Osteoblast (primary cell): ENCODE data around the gene ROCK2. TPM values are rescaled to one million over a fixed set of nuclear protein-coding genes. Genes with fewer than 3 reads are reported as not detected.
A peak's percentile ranks its signal among the peaks of the same experiment; 100 is the strongest.

Source experiments
- DNase-seq: peaks from one replicate; pipeline ENCODE4 v3.0.0; 2011; ENCODE audit warnings: low spot score, mixed read lengths; ENCODE audit not compliant: insufficient read length; ENCODE audit errors: missing footprints
- H2AFZ ChIP-seq: 2 replicates; pipeline ENCODE4 v1.6.0; 2011; ENCODE audit warnings: mild to moderate bottlenecking, low read length
- H3K27ac ChIP-seq: 2 replicates; pipeline ENCODE4 v1.5.1; 2011; ENCODE audit warnings: mild to moderate bottlenecking, low read depth, low read length, moderate library complexity
- H3K27me3 ChIP-seq: 2 replicates; pipeline ENCODE4 v1.6.0; 2012; ENCODE audit warnings: mild to moderate bottlenecking, control low read depth, inconsistent platforms, low read length, moderate library complexity; ENCODE audit not compliant: insufficient read depth
- H3K36me3 ChIP-seq: 2 replicates; pipeline ENCODE4 v1.5.1; 2011; ENCODE audit warnings: mild to moderate bottlenecking, low read length, control low read depth, moderate library complexity; ENCODE audit not compliant: insufficient read depth
- H3K4me1 ChIP-seq: 2 replicates; pipeline ENCODE4 v1.5.1; 2011; ENCODE audit warnings: mild to moderate bottlenecking, low read length, control low read depth, moderate library complexity; ENCODE audit not compliant: insufficient read depth
- H3K4me2 ChIP-seq: 2 replicates; pipeline ENCODE4 v1.6.0; 2011; ENCODE audit warnings: mild to moderate bottlenecking, low read length; ENCODE audit not compliant: insufficient read depth
- H3K4me3 ChIP-seq: fragments of 200-600 bp; sonication (generic); 3 replicates; pipeline ENCODE4 v1.5.1; 2012; ENCODE audit warnings: mild to moderate bottlenecking, low read length, inconsistent platforms; ENCODE audit not compliant: insufficient read depth
- H3K79me2 ChIP-seq: 2 replicates; pipeline ENCODE4 v1.6.0; 2012; ENCODE audit warnings: mild to moderate bottlenecking, low read length, control low read depth, inconsistent platforms; ENCODE audit not compliant: insufficient read depth
- H3K9me3 ChIP-seq: 2 replicates; pipeline ENCODE4 v1.5.1; 2011; ENCODE audit warnings: low read depth, low read length, control low read depth
- H4K20me1 ChIP-seq: 2 replicates; pipeline ENCODE4 v1.6.0; 2012; ENCODE audit warnings: mild to moderate bottlenecking, low read length, control low read depth; ENCODE audit not compliant: insufficient read depth
- total RNA-seq: library from RNA; depleted of rRNA; stranded (reverse); fragments of >200 nt; gene quantifications from 2 replicates; pipeline ENCODE4 v1.2.3, GENCODE V29; 2012
- TF ChIP-seq, protein P1 (sequence below): IDR thresholded peaks from 2 replicates; pipeline ENCODE4 v1.5.1; 2011; ENCODE audit warnings: mild to moderate bottlenecking, low read depth, low read length, moderate library complexity; ENCODE audit errors: extremely low read depth

ROCK2 gene
- total RNA-seq, 1 donor, result 59.7 TPM

DNA sequence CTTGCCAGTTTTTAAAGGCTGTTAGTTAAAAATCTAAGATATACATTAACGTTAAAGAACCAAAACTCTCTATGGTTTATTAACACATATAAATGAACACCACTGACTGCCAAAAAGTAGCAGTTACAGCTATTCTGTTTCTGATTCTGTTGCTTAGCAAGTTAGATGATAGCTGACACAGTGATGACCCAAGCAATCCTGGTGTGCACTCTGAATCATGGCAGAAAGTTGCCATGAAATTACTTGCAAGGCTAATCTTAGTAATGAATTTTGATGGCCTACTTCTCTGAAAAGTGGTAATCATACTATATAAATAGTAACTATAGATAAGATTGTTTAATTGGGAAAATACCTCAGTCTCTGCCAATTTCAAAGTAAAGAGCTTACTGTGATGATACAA lies 57.7 kb downstream of the ROCK2 start:
- Histone ChIP-seq H2AFZ (no peak overlapping the region), H4K20me1 (peaks cover 22% of the 10 kb centered on the region), H3K4me3 (no peak overlapping the region), H3K9me3 (no peaks in the 10 kb centered on the region), H3K79me2 (peaks cover 82% of the 10 kb centered on the region), H3K4me2 (no peak overlapping the region), H3K4me1 (no peaks in the 10 kb centered on the region), H3K27me3 (no peaks in the 10 kb centered on the region), H3K27ac (peak overlapping the region; percentile 65), H3K36me3 (peaks cover 19% of the 10 kb centered on the region)
- TF ChIP-seq, protein P1, sequence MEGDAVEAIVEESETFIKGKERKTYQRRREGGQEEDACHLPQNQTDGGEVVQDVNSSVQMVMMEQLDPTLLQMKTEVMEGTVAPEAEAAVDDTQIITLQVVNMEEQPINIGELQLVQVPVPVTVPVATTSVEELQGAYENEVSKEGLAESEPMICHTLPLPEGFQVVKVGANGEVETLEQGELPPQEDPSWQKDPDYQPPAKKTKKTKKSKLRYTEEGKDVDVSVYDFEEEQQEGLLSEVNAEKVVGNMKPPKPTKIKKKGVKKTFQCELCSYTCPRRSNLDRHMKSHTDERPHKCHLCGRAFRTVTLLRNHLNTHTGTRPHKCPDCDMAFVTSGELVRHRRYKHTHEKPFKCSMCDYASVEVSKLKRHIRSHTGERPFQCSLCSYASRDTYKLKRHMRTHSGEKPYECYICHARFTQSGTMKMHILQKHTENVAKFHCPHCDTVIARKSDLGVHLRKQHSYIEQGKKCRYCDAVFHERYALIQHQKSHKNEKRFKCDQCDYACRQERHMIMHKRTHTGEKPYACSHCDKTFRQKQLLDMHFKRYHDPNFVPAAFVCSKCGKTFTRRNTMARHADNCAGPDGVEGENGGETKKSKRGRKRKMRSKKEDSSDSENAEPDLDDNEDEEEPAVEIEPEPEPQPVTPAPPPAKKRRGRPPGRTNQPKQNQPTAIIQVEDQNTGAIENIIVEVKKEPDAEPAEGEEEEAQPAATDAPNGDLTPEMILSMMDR, result no peak
- no peak for DNase-seq

DNA sequence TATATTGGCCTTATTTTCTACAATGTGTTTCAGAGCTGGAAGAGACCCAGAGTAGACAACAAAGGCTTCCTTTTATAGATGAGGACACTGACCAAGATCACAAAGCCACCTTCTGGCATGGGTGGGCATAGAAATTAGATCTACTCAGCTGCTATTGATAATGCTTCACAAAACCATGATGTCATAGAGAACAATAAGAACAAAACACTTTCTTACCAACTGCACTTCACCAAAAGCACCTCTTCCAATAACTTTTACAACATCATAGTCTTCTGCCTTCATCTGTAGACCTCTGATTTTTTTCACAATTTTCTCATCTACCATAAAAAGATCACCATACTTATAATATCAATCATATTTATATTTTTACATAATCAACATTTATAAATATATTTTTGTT lies 58.1 kb downstream of the ROCK2 start:
- DNase-seq, result no peak
- Histone ChIP-seq H3K27ac (peak overlapping the region; percentile 65), H3K36me3 (peaks cover 19% of the 10 kb centered on the region), H3K4me2 (no peak overlapping the region), H3K9me3 (no peaks in the 10 kb centered on the region), H2AFZ (no peak overlapping the region), H4K20me1 (peaks cover 22% of the 10 kb centered on the region), H3K4me3 (no peak overlapping the region), H3K79me2 (peaks cover 82% of the 10 kb centered on the region), H3K4me1 (no peaks in the 10 kb centered on the region), H3K27me3 (no peaks in the 10 kb centered on the region)
- TF ChIP-seq, protein P1, result no peak

DNA sequence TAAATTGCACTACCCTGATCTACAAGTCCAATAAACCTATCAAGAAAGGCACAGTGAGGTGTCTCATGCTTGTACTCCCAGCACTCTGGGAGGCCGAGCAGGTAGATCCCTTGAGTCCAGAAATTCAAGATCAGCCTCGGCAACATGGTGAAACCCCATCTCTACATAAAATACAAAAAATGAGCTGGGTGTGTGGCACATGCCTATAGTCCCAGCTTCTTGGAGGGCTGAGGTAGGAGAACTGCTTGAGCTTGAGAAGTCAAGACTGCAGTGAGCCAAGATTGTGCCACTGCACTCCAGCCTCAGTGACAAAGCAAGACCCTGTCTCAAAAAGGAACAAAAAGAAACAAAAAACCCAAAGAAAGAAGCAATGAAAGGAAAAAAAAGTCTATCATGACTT lies 58.9 kb downstream of the ROCK2 start:
- DNase-seq, result no peak
- TF ChIP-seq, protein P1, result no peak
- Histone ChIP-seq H3K9me3 (no peaks in the 10 kb centered on the region), H2AFZ (no peak overlapping the region), H3K79me2 (peaks cover 82% of the 10 kb centered on the region), H3K36me3 (peaks cover 19% of the 10 kb centered on the region), H3K4me2 (no peak overlapping the region), H3K4me1 (no peaks in the 10 kb centered on the region), H3K27me3 (no peaks in the 10 kb centered on the region), H4K20me1 (peaks cover 20% of the 10 kb centered on the region), H3K4me3 (no peak overlapping the region), H3K27ac (no peak overlapping the region)

DNA sequence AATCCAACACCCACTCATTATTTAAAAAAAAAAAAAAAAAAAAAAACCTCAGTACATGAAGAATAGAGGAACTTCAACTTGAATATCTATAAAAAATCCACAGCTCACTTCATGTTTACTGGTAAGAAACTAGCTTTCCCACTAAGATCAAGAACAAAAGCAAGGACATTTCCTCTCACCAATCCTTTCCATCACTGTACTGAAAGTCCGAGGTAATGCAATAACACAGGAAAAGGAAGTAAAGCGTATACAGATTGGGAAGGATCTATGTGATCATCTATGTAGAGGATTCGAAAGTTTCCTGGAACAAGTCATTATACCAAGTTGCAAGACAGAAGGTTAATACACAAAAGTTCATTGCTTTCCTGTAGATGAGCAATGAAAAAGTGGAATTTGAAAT lies 63.2 kb downstream of the ROCK2 start:
- no peaks in the 10 kb centered on the region for H3K4me1 ChIP-seq
- H3K4me2 ChIP-seq, result no peak overlapping the region
- no peaks in the 10 kb centered on the region for H3K27me3 ChIP-seq
- H3K4me3 ChIP-seq, result no peak overlapping the region
- DNase-seq, result peak; percentile 64
- no peaks in the 10 kb centered on the region for H3K9me3 ChIP-seq
- H4K20me1 ChIP-seq, result peaks cover 4% of the 10 kb centered on the region
- peaks cover 81% of the 10 kb centered on the region for H3K79me2 ChIP-seq
- H2AFZ ChIP-seq, result no peak overlapping the region
- TF ChIP-seq, protein P1, result no peak
- H3K27ac ChIP-seq, result no peak overlapping the region
- H3K36me3 ChIP-seq, result peaks cover 28% of the 10 kb centered on the region
